Measurements from ENCODE around the gene NUP188. TPM values are rescaled to one million over a fixed set of nuclear protein-coding genes. Genes with fewer than 3 reads are reported as not detected.
A peak's percentile ranks its signal among the peaks of the same experiment; 100 is the strongest.

NUP188 gene
- total and polyA plus RNA-seq, 2 of the 13 experiments (the other 11 are each of a cell fraction or from before 2014, with no cell fraction given) = 28.0 to 38.5 TPM

DNA sequence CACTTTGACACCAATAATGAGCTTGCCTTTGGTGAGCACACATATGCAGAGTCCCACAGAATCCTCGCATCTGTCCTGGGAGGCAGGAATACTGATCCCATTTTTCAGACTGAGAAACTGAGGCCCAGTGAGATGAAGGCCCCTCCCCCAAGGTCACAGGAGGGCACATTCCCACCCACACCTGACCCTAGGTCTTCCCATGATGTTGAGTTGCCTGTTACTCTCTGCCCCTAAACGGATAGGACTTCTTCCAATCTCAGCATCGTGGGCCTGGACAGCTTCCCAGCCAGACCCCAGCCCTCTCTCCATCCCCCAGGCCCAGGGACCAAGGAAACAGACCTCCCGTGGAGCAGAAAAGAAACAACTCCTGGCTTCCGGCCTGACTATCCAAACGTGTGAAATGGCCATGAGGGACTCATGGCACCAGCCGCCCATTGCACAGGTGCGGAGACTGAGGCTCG is 79.8 kb downstream of the NUP188 start (continued):
- 0 out of 2 replicates have a peak, but pooled peaks have one; percentile 40 for TF ChIP-seq ZNF782 (CRISPR knock-in tag; IDR thresholded peaks at IDR 0.05; ENCODE audit: borderline replicate concordance)
- TF ChIP-seq, protein P1, sequence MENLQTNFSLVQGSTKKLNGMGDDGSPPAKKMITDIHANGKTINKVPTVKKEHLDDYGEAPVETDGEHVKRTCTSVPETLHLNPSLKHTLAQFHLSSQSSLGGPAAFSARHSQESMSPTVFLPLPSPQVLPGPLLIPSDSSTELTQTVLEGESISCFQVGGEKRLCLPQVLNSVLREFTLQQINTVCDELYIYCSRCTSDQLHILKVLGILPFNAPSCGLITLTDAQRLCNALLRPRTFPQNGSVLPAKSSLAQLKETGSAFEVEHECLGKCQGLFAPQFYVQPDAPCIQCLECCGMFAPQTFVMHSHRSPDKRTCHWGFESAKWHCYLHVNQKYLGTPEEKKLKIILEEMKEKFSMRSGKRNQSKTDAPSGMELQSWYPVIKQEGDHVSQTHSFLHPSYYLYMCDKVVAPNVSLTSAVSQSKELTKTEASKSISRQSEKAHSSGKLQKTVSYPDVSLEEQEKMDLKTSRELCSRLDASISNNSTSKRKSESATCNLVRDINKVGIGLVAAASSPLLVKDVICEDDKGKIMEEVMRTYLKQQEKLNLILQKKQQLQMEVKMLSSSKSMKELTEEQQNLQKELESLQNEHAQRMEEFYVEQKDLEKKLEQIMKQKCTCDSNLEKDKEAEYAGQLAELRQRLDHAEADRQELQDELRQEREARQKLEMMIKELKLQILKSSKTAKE (CRISPR knock-in tag; IDR thresholded peaks at IDR 0.05; ENCODE audit: borderline replicate concordance) = no peak
- peak; percentile 99 for TF ChIP-seq ZMYM3 (CRISPR knock-in tag; IDR thresholded peaks at IDR 0.05)
- TF ChIP-seq, protein P2, sequence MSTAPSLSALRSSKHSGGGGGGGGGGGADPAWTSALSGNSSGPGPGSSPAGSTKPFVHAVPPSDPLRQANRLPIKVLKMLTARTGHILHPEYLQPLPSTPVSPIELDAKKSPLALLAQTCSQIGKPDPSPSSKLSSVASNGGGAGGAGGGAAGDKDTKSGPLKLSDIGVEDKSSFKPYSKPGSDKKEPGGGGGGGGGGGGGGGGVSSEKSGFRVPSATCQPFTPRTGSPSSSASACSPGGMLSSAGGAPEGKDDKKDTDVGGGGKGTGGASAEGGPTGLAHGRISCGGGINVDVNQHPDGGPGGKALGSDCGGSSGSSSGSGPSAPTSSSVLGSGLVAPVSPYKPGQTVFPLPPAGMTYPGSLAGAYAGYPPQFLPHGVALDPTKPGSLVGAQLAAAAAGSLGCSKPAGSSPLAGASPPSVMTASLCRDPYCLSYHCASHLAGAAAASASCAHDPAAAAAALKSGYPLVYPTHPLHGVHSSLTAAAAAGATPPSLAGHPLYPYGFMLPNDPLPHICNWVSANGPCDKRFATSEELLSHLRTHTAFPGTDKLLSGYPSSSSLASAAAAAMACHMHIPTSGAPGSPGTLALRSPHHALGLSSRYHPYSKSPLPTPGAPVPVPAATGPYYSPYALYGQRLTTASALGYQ (CRISPR knock-in tag; IDR thresholded peaks at IDR 0.05) = no peak
- TF ChIP-seq, protein P3, sequence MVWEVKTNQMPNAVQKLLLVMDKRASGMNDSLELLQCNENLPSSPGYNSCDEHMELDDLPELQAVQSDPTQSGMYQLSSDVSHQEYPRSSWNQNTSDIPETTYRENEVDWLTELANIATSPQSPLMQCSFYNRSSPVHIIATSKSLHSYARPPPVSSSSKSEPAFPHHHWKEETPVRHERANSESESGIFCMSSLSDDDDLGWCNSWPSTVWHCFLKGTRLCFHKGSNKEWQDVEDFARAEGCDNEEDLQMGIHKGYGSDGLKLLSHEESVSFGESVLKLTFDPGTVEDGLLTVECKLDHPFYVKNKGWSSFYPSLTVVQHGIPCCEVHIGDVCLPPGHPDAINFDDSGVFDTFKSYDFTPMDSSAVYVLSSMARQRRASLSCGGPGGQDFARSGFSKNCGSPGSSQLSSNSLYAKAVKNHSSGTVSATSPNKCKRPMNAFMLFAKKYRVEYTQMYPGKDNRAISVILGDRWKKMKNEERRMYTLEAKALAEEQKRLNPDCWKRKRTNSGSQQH (CRISPR knock-in tag; IDR thresholded peaks at IDR 0.05; ENCODE audit: low read depth) = no peak
- TF ChIP-seq ZNF333 (CRISPR knock-in tag; IDR thresholded peaks at IDR 0.05; ENCODE audit: borderline replicate concordance) = no peak

Measured in HepG2 (cell line).